ENCODE data around the gene OXSR1.

- no peak for TF ChIP-seq TCF7L2 (IDR thresholded peaks at IDR 0.05; ENCODE audit: borderline replicate concordance, extremely low read depth, insufficient read depth, insufficient read length)
- TF ChIP-seq EZH2 (IDR thresholded peaks at IDR 0.05), result no peak
- TF ChIP-seq SRF (IDR thresholded peaks at IDR 0.05; ENCODE audit: low read depth), result no peak
Measured at GRCh38 chr3:38128303-38128655, 37.1 kb upstream of the OXSR1 start.

Data from HCT116 (cell line).